Activated T-helper 1 cell treated with anti-CD3 and anti-CD28 coated beads, Interleukin-12 subunit alpha, Interleukin-12 subunit beta, Interleukin-2, Interleukin-4 antibody, amounts not matched to agents 30 ng/mL and 10 ng/mL and 1 ng/mL, durations not matched to agents 14 hours and 24 hours and 36 hours (primary cell): ENCODE measurements around the gene CCDC149. TPM values are rescaled to one million over a fixed set of nuclear protein-coding genes. Genes with fewer than 3 reads are reported as not detected.

Experiments
- DNase-seq: peaks from one replicate; pipeline ENCODE4 v3.0.0; 2021; ENCODE audit warnings: low spot score
- H3K27ac Mint-ChIP-seq: one replicate; pipeline ENCODE4 v1.8.0; 2021; ENCODE audit warnings: mild to moderate bottlenecking, mixed read lengths
- H3K27me3 Mint-ChIP-seq: one replicate; pipeline ENCODE4 v1.8.0; 2022; ENCODE audit warnings: mild to moderate bottlenecking, moderate library complexity, mixed read lengths; ENCODE audit not compliant: insufficient read depth
- H3K36me3 Mint-ChIP-seq: one replicate; pipeline ENCODE4 v1.8.0; 2021; ENCODE audit warnings: low read depth, mixed read lengths
- H3K4me1 Mint-ChIP-seq: one replicate; pipeline ENCODE4 v1.8.0; 2021; ENCODE audit warnings: low read depth, mixed read lengths
- H3K4me3 Mint-ChIP-seq: one replicate; pipeline ENCODE4 v1.8.0; 2021; ENCODE audit warnings: mild to moderate bottlenecking, moderate library complexity, mixed read lengths
- H3K9me3 Mint-ChIP-seq: one replicate; pipeline ENCODE4 v1.8.0; 2021; ENCODE audit warnings: mixed read lengths
- intact Hi-C: fragments of 100-400 bp; cut with micrococcal nuclease; formaldehyde crosslinking; loops from one replicate; pipeline ENCODE4 v1.15.1; 2024
- total RNA-seq: library from RNA; stranded (reverse); gene quantifications from 2 replicates; pipeline ENCODE4 v1.2.3, GENCODE V29; 2022

CCDC149 gene
- not detected in 2 replicates for total RNA-seq

DNA sequence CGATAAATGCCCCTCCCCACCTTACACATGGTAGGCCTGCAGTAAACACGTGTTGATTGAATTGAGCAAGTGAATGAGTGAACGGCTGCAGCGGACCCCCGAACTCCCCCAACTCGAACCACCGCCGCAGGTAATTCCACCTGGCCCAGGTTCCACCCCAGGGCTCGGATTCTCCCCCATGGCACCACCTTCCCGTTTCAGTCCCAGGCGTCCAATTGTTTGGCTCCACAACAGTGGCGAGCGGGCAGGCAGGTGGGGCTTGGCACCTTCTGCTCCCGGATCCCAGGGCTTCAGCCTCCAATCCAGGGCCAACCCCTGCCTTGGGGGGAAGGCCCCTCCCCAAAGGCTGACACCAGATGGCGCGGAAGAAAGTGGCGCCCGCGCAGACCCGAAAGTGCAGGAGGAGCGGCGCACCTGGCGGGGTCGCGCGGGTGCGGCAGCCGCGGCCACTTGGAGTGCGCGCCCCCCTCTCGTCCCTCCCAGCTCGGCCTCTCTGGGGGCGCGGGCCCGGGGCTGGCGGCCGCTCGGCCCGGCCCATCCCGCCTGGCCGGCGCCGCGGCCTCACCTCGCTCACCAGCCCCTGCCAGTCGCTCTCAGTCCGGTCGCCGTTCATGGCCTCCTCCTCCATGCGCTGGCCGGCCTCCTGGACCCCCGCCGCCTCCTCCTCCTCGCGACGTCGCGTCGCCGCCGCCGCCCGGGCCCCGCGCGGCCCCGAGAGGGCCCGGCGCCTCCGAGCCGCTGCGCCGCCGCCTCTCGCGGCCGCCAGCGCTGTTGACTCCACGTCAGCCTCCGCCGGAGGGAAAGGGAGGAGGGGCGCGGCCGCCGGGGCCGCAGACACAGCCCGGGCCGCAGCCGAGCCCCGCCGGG lies at the start of gene CCDC149:
CCDC149 (minus strand) TSS at position 791 of the 867 bp plus-strand sequence; CDS start at position 613, 178 bp downstream.
- Mint-ChIP-seq H3K27me3 (peaks cover 24% of the 10 kb centered on the region), H3K4me1 (no peaks in the 10 kb centered on the region), H3K27ac (no peak within 1 kb of the TSS), H3K36me3 (peaks cover 2% of the 10 kb centered on the region), H3K9me3 (peaks cover 8% of the 10 kb centered on the region), H3K4me3 (peak within 1 kb of the TSS; percentile 68)
- intact Hi-C loops: no loop called here
- DNase-seq: no peak

- peaks cover 6% of the 10 kb centered on the region for H3K9me3 Mint-ChIP-seq
- H3K27me3 Mint-ChIP-seq: no peaks in the 10 kb centered on the region
- intact Hi-C loops: no loop called here
- no peak overlapping the region for H3K4me3 Mint-ChIP-seq
- H3K36me3 Mint-ChIP-seq: no peaks in the 10 kb centered on the region
- no peak overlapping the region for H3K27ac Mint-ChIP-seq
- no peaks in the 10 kb centered on the region for H3K4me1 Mint-ChIP-seq
- no peak for DNase-seq
Measured at GRCh38 chr4:24957886-24958285, 45.0 kb upstream of the CCDC149 start.

- Mint-ChIP-seq H3K4me3 (no peak overlapping the region), H3K27ac (no peak overlapping the region), H3K9me3 (peaks cover 6% of the 10 kb centered on the region), H3K36me3 (no peaks in the 10 kb centered on the region), H3K4me1 (no peaks in the 10 kb centered on the region), H3K27me3 (no peaks in the 10 kb centered on the region)
- DNase-seq: no peak
- intact Hi-C loops: no loop called here
Measured at GRCh38 chr4:24956763-24957162, 43.9 kb upstream of the CCDC149 start.

DNA sequence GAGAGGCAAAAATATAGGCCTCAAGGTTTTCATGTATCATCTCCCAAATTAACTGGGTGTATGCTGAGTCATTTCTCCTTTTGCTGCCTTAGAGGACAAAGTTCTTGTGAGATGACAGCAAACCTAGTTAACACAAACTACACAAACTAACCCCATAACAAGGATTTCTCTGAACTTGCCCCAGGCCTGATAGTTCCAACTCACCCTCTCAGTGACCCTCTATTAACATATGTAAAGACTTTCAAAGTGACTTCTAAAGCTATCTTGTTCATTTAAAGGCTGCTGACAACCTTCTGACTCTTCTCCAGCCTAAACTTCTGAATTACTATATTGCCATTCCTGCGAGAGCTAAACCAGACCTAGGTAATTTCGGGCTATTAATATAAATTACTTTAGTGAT lies 43.2 kb upstream of the CCDC149 start:
- no peaks in the 10 kb centered on the region for H3K4me1 Mint-ChIP-seq
- H3K27ac Mint-ChIP-seq: no peak overlapping the region
- peaks cover 6% of the 10 kb centered on the region for H3K9me3 Mint-ChIP-seq
- H3K4me3 Mint-ChIP-seq: no peak overlapping the region
- intact Hi-C loops: no loop called here
- no peaks in the 10 kb centered on the region for H3K27me3 Mint-ChIP-seq
- no peak for DNase-seq
- H3K36me3 Mint-ChIP-seq: no peaks in the 10 kb centered on the region

- H3K27me3 Mint-ChIP-seq: no peaks in the 10 kb centered on the region
- no peak overlapping the region for H3K4me3 Mint-ChIP-seq
- H3K9me3 Mint-ChIP-seq: peaks cover 6% of the 10 kb centered on the region
- DNase-seq: no peak
- no peaks in the 10 kb centered on the region for H3K36me3 Mint-ChIP-seq
- H3K4me1 Mint-ChIP-seq: no peaks in the 10 kb centered on the region
- no peak overlapping the region for H3K27ac Mint-ChIP-seq
- intact Hi-C loops: no loop called here
Measured at GRCh38 chr4:24952667-24953066, 39.8 kb upstream of the CCDC149 start.

DNA sequence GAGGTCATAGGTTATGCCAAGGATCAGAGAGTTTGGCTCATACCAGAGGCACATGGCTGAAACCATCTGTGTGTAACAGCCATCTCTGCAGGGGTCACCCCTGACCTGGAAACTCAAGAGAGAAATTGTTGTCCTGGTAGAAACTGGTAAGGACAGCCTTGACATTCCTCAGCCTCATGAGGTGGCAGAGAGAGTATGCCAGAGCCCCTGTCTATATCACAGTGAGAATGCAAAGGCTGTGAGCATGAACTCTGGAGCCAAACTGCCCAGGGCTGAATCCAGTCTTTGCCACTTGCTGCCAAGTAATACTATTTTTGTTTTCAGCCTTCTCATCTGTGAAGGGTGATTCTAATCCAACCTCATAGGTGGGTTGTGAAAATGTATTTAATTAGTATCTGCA lies 37.1 kb upstream of the CCDC149 start:
- Mint-ChIP-seq H3K27ac (no peak overlapping the region), H3K4me1 (no peaks in the 10 kb centered on the region), H3K9me3 (peaks cover 11% of the 10 kb centered on the region), H3K27me3 (no peaks in the 10 kb centered on the region), H3K4me3 (no peak overlapping the region), H3K36me3 (no peaks in the 10 kb centered on the region)
- intact Hi-C loops: no loop called here
- DNase-seq: no peak

GRCh38 chr4:24937917-24938281 lies 25.1 kb upstream of the CCDC149 start:
- Mint-ChIP-seq H3K27me3 (no peaks in the 10 kb centered on the region), H3K4me1 (no peaks in the 10 kb centered on the region), H3K9me3 (peaks cover 19% of the 10 kb centered on the region), H3K36me3 (no peaks in the 10 kb centered on the region), H3K27ac (no peak overlapping the region), H3K4me3 (no peak overlapping the region)
- no peak for DNase-seq
- intact Hi-C loops: no loop called here

DNA sequence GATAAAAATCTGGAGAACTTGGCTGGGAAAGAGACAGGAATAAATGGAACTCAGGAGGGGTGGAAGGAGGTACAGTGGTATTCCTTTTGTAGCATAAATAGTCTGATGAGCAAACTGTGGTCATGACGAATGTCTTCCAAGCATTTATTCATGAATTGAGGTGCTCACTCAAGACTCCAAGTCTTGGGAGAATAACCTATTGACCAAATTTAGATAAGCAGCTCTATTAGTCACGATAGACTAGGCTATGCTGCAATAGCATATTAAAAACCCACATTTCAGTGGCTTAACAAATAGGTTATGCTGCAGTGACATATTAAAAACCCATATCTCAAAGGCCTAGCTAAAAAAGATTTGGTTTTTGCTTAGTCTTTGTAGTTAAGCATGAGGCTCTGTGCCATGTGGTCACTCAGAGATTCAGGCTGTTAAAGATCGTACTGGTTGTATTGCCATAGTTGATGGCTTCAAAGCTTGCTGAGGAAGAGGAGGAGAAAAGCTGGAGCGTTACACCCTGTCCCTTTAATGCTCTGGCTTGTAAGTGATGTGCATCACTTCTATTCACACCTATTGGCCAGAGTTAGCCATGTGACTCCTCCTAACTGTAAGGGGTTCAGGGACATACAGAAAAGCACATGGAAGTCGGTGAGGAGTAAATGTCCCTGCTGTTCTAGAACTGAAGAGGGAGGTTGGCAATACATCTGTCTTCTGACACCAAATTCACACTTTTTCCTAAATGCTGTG lies 24.5 kb upstream of the CCDC149 start:
- Mint-ChIP-seq H3K4me1 (no peaks in the 10 kb centered on the region), H3K9me3 (peaks cover 21% of the 10 kb centered on the region), H3K4me3 (no peak overlapping the region), H3K27me3 (no peaks in the 10 kb centered on the region), H3K36me3 (no peaks in the 10 kb centered on the region), H3K27ac (no peak overlapping the region)
- no peak for DNase-seq
- intact Hi-C loops: no loop called here

DNA sequence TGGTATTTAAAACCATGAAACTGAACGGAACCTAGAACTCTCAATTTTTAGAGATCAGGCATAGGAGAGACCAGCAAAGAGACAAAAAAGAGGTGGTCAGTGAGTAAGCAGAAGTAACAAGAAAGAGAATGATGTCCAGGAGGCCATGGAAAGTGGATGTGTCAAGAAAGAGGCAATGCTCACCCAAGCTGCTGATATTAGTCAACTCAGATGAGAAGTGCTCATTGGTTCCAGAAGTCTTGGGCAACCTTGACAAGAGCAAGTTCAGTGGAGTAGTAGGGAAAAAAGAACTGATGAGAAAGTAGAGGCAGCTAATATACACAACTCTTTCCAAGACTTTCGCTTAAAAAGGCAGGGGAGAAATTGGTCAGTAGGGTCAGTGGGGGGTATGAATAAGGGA lies 23.0 kb upstream of the CCDC149 start:
- no peak overlapping the region for H3K27ac Mint-ChIP-seq
- H3K4me1 Mint-ChIP-seq: no peaks in the 10 kb centered on the region
- H3K4me3 Mint-ChIP-seq: no peak overlapping the region
- no peak for DNase-seq
- intact Hi-C loops: no loop called here
- peaks cover 21% of the 10 kb centered on the region for H3K9me3 Mint-ChIP-seq
- no peaks in the 10 kb centered on the region for H3K27me3 Mint-ChIP-seq
- no peaks in the 10 kb centered on the region for H3K36me3 Mint-ChIP-seq

GRCh38 chr4:24934311-24934710 lies 21.5 kb upstream of the CCDC149 start:
- no peak for DNase-seq

GRCh38 chr4:24933684-24934275 lies 20.9 kb upstream of the CCDC149 start:
- H3K9me3 Mint-ChIP-seq: peaks cover 21% of the 10 kb centered on the region
- no peaks in the 10 kb centered on the region for H3K4me1 Mint-ChIP-seq
- intact Hi-C loops: no loop called here
- H3K27ac Mint-ChIP-seq: no peak overlapping the region
- DNase-seq: no peak
- H3K27me3 Mint-ChIP-seq: no peaks in the 10 kb centered on the region
- no peaks in the 10 kb centered on the region for H3K36me3 Mint-ChIP-seq
- H3K4me3 Mint-ChIP-seq: no peak overlapping the region

More at GRCh38 chr4:24934311-24934710, 21.5 kb upstream of the CCDC149 start:
- Mint-ChIP-seq H3K36me3 (no peaks in the 10 kb centered on the region), H3K4me3 (no peak overlapping the region), H3K4me1 (no peaks in the 10 kb centered on the region), H3K27me3 (no peaks in the 10 kb centered on the region), H3K9me3 (peaks cover 21% of the 10 kb centered on the region), H3K27ac (no peak overlapping the region)
- intact Hi-C loops: no loop called here

GRCh38 chr4:24932515-24933225 lies 19.8 kb upstream of the CCDC149 start:
- Mint-ChIP-seq H3K36me3 (no peaks in the 10 kb centered on the region), H3K9me3 (peaks cover 17% of the 10 kb centered on the region), H3K4me1 (no peaks in the 10 kb centered on the region), H3K27me3 (no peaks in the 10 kb centered on the region), H3K27ac (no peak overlapping the region), H3K4me3 (no peak overlapping the region)
- intact Hi-C loops: no loop called here
- DNase-seq: no peak
